ACC112 (cell line): ENCODE data around the gene SGCA.

Experiments
- H2AFZ ChIP-seq: fragments of 200-600 bp; sonication (generic); one replicate; pipeline ENCODE4 v1.6.0; 2017; ENCODE audit warnings: antibody characterized with exemption, low read length; ENCODE audit not compliant: unreplicated experiment
- H3K27ac ChIP-seq: fragments of 200-600 bp; sonication (generic); 2 replicates; pipeline ENCODE4 v1.5.1; 2014; ENCODE audit warnings: low read depth, mild to moderate bottlenecking, antibody characterized with exemption, low read length, moderate library complexity
- H3K27me3 ChIP-seq: fragments of 200-600 bp; sonication (generic); 2 replicates; pipeline ENCODE4 v1.6.1; 2014; ENCODE audit warnings: mild to moderate bottlenecking, antibody characterized with exemption, low read length, moderate library complexity, mixed read lengths; ENCODE audit not compliant: insufficient read depth
- H3K36me3 ChIP-seq: fragments of 200-600 bp; sonication (generic); 2 replicates; pipeline ENCODE4 v1.6.1; 2016; ENCODE audit warnings: mild to moderate bottlenecking, antibody characterized with exemption, low read length, moderate library complexity, mixed read lengths; ENCODE audit not compliant: insufficient read depth
- H3K4me1 ChIP-seq: fragments of 200-600 bp; sonication (generic); one replicate; pipeline ENCODE4 v1.6.1; 2016; ENCODE audit warnings: low read length, mixed read lengths; ENCODE audit not compliant: insufficient read depth, unreplicated experiment, control insufficient read depth
- H3K4me3 ChIP-seq: fragments of 200-600 bp; sonication (generic); 2 replicates; pipeline ENCODE4 v1.5.1; 2014; ENCODE audit warnings: mild to moderate bottlenecking, low read depth, low read length
- H3K79me2 ChIP-seq: fragments of 200-600 bp; sonication (generic); one replicate; pipeline ENCODE4 v1.6.0; 2016; ENCODE audit warnings: low read length; ENCODE audit not compliant: control insufficient read depth, unreplicated experiment, insufficient read depth

Gene SGCA

DNA sequence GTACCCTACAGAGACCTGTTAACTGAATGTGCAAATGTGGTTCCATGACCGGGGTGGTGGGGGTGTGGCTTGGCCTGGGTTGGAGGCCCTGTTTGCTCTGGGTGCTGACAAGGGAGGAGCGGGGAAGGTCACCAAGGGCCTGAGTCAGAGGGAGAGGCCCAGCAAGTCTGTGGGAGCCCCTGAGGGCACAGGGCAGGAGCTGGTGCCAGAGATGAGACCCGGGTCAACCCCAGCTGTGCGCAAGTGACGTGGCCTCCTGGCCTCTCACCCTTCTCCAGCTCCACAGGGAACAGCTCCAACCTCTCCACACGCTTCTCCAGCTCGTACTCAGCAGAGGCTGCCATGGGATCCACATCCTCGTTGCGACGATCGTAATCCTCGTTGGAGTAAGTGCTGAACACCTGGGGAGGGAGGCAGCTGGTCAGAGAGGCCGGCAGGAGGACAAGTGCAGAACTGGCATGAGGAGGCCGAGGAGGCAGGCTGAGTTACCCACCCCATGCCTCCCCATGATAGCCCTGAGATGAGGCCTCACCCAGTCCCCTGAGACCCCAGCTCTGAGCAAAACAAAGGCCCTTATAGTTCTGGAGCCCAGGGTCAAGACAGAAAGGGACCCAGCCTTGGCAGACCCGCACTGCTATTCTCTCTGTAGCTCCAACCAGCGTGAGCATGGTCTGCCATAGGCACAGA, 20.8 kb upstream of the SGCA start:
- peaks cover 49% of the 10 kb centered on the region for H3K79me2 ChIP-seq
- no peaks in the 10 kb centered on the region for H3K27me3 ChIP-seq
- H3K27ac ChIP-seq: no peak overlapping the region
- H3K4me1 ChIP-seq: peaks cover 40% of the 10 kb centered on the region
- peaks cover 18% of the 10 kb centered on the region for H3K36me3 ChIP-seq
- no peak overlapping the region for H3K4me3 ChIP-seq
- no peak overlapping the region for H2AFZ ChIP-seq

DNA sequence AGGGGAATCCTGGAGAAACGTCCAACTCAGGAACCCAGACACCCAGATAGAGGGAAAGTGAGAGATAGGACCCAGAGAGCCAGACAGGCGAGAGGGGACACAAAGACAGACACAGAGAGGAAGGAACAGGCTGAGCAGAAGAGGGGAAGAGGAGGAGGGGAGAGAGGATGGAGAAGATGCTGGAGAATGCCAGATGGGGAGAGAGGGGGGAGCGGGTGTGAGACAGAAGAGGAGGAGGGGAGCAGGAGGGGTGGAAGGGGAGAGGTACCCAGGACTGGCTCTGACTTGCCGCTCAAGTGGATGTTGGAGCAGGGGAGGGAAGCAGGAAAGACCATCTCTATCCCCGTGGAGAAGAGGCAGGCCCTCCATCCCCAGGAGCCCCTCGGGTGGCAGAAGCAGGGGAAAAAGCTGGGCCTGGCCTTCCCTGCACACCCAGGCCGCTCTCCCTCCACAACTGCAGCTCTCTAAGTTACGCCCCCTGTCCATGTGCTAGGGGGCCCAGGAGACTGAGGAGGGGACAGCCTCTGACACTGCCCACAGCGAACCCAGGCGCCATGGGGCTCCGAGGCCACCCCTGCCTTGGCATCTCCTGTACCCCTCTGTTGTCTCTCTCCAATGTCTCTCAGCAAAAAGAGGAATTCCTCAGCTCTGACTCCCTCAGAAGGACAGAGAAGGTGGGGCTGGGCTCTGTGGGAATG, 20.1 kb upstream of the SGCA start:
- H2AFZ ChIP-seq: no peak overlapping the region
- no peak overlapping the region for H3K27ac ChIP-seq
- H3K4me1 ChIP-seq: peaks cover 33% of the 10 kb centered on the region
- no peaks in the 10 kb centered on the region for H3K27me3 ChIP-seq
- H3K79me2 ChIP-seq: peaks cover 56% of the 10 kb centered on the region
- peaks cover 14% of the 10 kb centered on the region for H3K36me3 ChIP-seq
- H3K4me3 ChIP-seq: no peak overlapping the region

DNA sequence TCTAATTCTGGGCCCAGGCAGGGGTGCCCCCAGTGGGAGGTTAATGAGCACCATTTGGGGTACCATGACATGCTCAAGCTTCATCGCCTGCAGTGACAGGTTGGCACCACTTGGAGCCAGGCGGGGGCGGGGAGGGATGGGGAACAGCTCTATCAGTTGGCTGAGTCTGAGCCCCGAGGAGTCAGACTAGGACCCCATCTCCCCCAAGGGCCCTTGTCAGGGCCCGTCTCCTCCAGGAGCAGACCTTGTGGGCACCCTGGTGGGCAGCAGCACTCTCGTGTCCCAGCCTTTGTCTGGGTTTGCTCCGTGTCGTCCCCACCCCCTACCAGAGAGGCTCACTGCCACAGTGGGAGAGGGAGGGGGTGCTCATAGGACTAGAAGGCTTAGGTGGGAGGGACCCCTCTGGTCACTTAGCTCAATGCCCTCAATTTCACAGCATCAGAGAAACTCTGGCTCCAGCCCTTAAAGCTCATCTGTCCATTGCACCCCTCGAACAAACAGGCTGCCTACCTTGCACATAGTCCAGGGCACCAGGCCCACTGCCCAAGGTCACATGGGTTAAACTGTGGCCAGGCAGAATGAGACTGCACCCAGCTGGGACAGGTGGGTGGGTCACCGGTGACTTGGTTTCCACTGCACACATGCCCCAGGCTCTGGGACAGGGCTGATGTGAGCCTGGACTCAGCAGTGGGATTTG, 19.4 kb upstream of the SGCA start:
- peak overlapping the region; percentile 95 for H3K4me3 ChIP-seq
- H3K27me3 ChIP-seq: no peaks in the 10 kb centered on the region
- peaks cover 31% of the 10 kb centered on the region for H3K4me1 ChIP-seq
- H3K79me2 ChIP-seq: peaks cover 61% of the 10 kb centered on the region
- H2AFZ ChIP-seq: no peak overlapping the region
- peaks cover 8% of the 10 kb centered on the region; the same call in 1 of the 2 replicates for H3K36me3 ChIP-seq
- no peak overlapping the region for H3K27ac ChIP-seq

DNA sequence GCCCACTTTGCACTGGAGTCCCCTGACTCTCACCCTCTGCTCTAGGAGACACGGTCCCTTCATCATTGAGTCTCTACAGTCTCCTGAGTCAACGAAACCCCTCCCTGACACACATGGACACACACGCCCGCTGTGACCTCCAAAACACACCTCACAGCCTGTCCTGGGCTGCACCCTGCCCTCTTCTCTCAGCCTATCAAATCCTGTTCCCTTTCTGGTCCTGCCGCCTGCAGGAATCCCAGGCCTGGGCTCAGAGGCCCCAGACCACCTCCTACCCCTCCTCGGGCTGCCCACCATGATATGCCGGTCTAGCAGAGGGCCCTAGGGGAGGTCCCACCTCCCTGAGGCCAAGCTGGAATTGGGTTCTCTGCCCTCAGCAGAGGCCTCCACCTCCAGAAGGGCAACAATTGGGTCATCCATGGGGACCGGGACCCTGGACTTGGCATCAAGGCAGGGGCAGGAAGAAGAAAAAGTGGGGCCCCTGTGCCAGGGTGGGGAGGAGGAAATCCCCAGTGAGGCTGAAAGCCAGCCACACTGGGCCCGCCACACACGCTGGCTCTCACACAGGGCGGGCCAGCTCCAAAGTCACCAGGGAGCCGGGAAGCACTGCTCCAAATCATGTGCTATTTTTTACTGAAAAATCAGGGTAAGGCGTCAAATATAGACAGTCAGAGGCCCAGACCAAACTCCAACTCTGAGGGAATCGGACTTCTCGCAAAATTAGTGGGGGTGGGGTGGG, 18.7 kb upstream of the SGCA start:
- peaks cover 61% of the 10 kb centered on the region for H3K79me2 ChIP-seq
- peaks cover 32% of the 10 kb centered on the region for H3K4me1 ChIP-seq
- H3K27ac ChIP-seq: peak overlapping the region; percentile 69
- H3K27me3 ChIP-seq: no peaks in the 10 kb centered on the region
- no peak overlapping the region for H2AFZ ChIP-seq
- peaks cover 4% of the 10 kb centered on the region; the same call in 1 of the 2 replicates for H3K36me3 ChIP-seq
- peak overlapping the region; percentile 95 for H3K4me3 ChIP-seq

DNA sequence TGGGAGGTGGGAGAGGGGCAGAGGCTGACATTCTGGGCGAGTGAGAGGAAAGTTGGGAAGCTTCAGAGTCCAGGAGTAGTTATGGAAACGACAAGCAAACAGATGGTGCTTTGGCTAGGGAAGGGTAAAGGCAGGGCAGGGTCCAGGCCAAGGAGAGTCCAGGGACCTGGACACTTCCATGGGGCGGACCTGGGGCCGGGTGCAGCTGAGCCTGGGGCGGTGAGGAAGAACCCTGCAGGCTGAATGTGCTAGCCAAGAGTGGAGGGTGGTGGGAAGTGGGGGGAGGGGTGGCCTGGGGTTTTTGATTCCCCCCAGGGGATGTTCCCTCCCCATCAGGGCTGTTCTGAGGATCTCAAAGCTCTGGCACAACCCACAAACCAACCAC, 18.0 kb upstream of the SGCA start:
- Histone ChIP-seq H2AFZ (no peak overlapping the region), H3K4me1 (peaks cover 39% of the 10 kb centered on the region), H3K79me2 (peaks cover 61% of the 10 kb centered on the region), H3K27me3 (no peaks in the 10 kb centered on the region), H3K27ac (peak overlapping the region; percentile 69), H3K4me3 (peak overlapping the region; percentile 95), H3K36me3 (peaks cover 4% of the 10 kb centered on the region; the same call in 1 of the 2 replicates)

DNA sequence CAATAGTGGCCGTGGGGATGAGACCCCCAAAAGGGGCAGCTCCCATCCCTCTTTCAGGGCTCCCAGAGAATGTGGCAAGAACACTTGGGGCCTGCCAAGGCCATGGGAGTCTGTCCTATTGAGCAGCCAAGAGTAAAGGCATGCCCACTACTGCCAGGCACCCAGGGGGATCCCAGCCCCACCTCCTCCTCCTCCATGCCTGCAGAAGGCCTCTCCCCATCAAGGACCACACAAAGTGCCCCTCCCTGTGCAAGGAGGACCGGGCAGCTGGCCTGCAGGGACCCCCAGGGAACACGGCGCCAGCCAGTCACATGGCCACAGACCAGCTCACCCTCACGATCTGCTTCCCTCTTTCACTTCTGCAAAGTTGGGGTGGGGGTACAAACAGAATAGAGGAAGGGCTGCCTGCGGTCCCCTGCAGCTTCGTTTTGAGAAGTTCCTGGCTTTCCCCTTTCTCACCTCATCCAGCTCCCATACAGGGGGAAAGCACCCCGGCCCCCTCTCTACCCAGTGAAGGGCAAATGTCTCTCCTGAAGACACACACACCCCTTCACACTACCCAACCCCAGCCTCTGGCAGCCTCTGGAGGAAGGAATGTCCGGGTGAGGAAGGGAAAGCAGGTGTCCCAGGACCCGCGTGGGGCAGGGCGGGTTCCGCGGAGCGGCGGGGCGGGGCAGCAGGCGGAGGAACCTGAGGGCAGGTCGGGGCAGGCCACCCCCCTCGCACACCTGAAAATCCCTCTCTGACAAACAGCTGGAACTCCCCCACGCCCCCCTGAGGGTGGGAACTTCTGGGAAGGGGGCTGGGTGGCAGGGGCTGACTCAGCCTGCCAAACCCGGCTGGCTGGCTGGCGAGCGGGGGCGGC, 17.3 kb upstream of the SGCA start:
- Histone ChIP-seq H3K4me3 (peak overlapping the region; percentile 95), H3K79me2 (peaks cover 61% of the 10 kb centered on the region), H3K27ac (peak overlapping the region; percentile 69), H2AFZ (no peak overlapping the region), H3K27me3 (no peaks in the 10 kb centered on the region), H3K4me1 (peaks cover 40% of the 10 kb centered on the region), H3K36me3 (peaks cover 4% of the 10 kb centered on the region; the same call in 1 of the 2 replicates)

DNA sequence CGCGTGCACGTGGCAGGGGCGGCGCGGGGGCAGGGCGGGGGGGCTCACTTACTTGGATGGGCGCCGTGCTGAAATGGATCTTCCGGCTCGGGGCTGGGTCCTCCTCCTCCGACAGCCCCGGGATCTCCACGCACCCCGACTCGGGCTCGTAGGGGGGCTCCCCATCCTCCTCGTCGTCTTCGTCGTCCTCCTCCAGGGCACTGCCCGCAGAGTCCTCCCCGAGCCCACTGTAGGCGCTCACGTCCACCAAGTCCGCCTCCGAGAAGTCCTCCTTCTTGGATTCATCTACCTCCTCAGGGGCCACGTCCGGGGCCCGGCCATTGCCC, 16.8 kb upstream of the SGCA start:
- peak overlapping the region; percentile 95 for H3K4me3 ChIP-seq
- H3K4me1 ChIP-seq: peaks cover 42% of the 10 kb centered on the region
- no peaks in the 10 kb centered on the region for H3K27me3 ChIP-seq
- H3K27ac ChIP-seq: peak overlapping the region; percentile 67
- peaks cover 4% of the 10 kb centered on the region; the same call in 1 of the 2 replicates for H3K36me3 ChIP-seq
- no peak overlapping the region for H2AFZ ChIP-seq
- peaks cover 61% of the 10 kb centered on the region for H3K79me2 ChIP-seq

DNA sequence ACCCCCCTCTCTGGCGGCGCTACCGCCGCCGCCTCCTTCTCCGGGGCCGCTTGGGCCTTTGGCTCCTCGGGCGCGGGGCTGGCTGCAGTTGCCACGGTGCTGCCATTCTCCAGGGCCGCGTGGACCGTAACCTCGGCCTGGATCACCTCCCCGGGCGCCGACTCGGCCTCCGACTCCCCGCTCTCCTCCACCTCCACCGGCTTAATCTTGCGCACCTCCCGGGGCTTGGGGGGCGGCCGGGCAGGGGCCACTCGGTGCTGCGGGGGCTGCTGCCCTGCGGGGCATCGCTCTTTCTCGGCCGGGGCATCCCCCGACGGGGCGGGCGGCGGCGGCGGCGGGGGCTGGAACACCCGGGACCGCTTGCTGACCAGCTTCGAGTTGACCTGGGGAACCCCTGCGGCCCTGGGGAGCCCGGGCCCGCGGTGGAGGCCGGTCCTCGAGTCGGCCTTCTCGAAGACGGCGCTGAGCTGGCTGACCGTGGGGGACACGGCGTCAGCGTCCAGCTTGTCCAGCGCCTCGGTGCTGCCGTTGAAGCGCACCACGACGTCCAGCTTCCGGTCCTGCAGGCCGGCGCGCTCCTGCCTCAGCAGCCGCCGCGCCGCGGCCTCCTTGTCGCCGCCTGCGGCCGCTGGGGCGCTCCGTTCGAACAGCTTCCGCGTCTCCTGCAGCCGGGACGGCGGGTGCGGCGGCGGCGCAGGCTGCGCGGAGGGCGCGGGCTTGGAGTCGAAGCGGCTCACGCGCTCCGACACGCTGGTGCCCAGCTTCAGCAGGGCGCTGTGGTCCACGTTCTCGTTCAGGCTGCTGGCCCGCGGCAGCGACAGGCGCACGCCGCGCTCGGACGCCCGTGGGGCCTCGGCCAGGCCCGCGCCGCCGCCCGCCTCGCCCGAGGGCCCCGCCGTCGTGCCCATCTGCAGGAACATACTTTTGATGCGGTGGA, 16.1 kb upstream of the SGCA start:
- peaks cover 61% of the 10 kb centered on the region for H3K79me2 ChIP-seq
- H3K36me3 ChIP-seq: no peaks in the 10 kb centered on the region
- peak overlapping the region; percentile 95 for H3K4me3 ChIP-seq
- H3K27ac ChIP-seq: peak overlapping the region; percentile 67
- H3K27me3 ChIP-seq: no peaks in the 10 kb centered on the region
- H3K4me1 ChIP-seq: peaks cover 47% of the 10 kb centered on the region
- no peak overlapping the region for H2AFZ ChIP-seq

DNA sequence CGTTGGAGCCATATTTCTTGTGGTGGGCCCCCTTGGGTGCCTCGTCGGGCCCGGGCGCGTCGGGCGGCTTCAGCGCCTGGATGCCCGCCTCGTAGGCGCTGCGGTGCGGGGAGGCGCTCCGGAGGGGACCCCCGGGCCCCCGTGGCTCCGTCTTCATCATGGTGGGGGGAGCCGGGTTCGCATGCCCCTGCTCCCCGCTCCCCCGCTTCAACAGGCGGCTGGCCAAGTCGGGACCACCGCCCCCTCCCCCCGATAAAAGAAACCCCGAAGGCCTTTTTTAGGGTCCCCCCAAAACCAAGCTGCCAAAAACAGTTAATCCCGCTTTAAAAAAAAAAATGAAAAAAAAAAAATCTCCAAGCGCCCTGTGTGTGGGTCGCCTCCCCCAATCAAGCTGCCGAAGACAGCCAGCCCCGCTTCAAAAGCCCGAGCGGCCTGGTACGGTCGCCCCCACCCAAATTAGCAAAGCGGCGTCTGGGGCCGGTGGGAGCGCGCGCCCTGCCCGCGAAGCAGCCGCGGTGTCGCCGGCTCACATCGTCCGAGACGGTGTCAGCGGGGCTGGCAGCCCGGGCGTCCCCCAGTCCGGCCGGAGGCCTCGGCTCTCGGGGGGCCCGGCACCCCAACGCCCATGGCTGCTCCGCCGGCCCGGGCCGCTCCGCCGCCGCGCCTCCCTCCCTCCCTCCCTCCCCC, 15.3 kb upstream of the SGCA start, which contains the start of gene PPP1R9B:
TSS of gene PPP1R9B (minus strand) at position 324 of the 687 bp plus-strand sequence. CDS start at position 160, 164 bp downstream.
- H3K27me3 ChIP-seq: no peaks in the 10 kb centered on the region
- peaks cover 56% of the 10 kb centered on the region for H3K79me2 ChIP-seq
- H3K36me3 ChIP-seq: no peaks in the 10 kb centered on the region
- peak within 1 kb of the TSS; percentile 67 for H3K27ac ChIP-seq
- H2AFZ ChIP-seq: no peak within 1 kb of the TSS
- H3K4me1 ChIP-seq: peaks cover 47% of the 10 kb centered on the region
- H3K4me3 ChIP-seq: peak within 1 kb of the TSS; percentile 95
